Stimulated activated CD8-positive, alpha-beta memory T cell treated with anti-CD3 and anti-CD28 coated beads, Interleukin-15, amount 100 ng/mL, for 48 hours (primary cell): ENCODE results near the gene CNGA2.

Source experiments
- DNase-seq, 2 donors: peaks; one replicate each; pipeline ENCODE4 v3.0.0-alpha.2; 2020; ENCODE audit warnings: low read depth in 2 of 2

The CNGA2 gene

DNA sequence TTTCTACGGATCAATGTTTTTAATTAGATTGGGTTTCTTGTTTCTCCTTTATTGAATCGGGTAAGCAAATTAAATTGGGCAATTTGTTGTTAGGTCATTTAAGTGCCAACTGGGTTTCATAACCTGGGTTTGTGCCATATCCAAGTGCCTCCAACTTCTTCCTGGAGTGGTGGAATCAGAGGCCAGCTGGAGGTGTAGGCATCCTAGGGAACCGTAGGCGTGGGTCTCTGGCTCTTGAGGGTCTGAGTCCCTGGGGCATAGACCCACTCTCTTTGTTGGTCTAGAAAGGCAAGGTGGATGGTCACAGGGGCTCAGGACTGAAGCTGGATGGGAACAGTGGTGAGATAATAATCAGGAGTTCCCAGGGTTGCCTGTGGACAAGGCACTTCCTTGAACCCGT lies 18.3 kb downstream of the CNGA2 start:
- DNase-seq, result no peak

DNA sequence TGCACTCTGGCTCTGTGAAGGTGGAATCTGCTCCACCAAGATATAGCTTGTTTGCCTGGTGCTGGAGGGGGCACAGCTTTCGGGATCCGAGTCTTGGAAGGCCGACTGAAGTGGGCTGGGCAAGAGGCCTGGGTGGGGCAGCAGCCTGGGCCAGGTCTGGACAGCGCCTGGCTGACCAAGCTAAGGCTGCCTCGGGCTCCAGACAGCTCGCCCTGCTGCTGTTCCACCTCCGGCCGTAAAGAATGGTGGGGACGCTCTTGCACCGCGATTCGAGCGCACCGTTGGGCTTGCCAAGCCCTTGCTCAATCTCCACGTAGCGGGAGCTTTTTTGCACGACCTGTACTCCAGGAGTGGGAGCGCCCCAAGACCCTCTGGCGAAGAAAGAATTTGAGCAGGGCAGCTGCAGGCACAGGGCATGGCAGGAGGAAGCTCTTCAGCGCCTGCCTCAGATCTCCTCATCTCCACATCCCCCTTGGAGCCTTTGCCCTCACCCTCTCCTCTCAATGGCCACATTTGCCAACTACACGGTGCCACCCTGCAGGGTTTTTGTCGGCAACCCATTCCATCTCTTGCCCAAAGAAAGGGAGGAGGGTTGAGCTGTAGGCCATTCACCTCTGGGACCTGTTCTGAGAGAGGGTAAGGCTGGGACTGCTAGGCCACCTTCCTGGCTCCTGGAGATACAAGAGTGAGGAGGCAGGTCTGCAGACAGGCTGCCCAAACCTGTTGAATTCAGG lies 18.9 kb downstream of the CNGA2 start:
- no peak for DNase-seq

DNA sequence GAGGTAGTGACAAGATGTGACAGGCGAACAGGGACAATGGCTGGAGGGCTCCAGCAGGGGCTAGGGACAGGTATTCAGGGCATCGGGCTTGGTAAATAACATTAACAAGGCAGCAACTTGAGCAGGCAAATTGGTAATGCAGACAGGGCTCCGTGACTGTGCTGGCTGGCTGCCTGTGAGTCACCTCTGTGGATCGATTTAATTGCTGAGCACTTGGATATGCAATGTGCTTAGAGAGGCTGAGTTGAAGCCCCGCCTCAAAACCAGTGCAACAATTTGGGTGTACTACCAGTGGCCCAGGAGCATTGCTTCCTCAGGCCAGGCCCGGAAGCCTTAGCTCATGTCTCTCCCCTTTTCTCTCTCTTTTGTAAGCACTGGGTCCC lies 19.5 kb downstream of the CNGA2 start:
- no peak for DNase-seq

DNA sequence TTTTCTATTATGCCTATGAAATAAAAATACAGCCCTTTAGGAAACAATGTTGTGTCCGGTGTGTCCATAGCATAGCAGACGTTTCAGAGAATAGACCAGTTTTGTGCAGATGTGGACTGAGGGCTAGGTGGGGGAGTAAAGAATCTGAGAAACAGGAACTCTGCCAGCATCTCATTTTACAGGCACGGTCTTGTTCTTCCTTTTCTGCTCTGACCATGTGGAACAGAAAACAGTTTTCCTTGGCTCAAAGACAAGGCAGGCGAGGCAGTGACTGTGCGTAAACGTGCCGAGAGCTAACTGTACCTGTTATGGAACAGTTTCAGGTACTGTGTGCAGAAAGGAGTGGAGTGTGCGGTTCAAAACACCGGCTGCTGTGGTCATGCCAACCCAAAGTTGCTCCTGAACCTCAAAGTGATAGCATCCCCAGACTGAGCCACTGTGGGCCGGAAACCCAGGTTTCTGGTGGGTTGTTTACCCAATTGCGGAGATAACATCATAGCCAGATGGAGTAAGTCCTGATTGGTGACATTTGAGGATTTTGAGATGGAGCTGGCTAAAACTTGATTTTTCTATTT lies 20.2 kb downstream of the CNGA2 start:
- DNase-seq, result no peak

DNA sequence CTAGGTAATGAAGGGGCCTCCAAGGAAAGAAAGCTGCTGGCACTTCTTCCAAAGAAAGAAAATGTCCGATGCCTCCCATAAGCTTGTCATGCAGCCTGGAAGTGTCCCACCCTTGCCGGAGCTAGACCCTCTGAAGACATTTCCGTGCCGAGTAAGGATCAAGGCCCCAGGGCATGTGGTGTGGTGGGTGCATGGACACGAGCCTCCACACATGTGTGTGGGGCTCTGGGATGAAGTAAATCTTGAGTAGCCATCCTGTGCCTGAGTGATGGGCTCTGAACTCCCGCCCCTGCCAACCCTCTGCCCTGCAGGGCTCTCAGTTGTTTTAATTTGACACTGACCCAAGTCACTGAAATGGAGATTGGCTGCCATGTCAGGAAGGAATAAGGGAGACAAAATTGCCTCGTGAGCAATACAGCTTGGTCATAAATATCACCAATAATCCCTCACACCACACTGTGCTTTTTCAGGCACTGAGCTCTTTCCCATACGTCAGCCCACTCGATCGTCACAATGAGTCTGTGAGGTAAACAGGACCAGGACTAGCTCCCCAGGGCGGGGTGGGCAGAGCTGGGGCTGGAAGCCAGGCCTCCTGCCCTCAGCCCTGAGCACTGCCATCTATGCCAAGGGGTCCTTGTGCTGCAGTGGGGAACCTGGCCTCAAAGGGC lies 24.6 kb downstream of the CNGA2 start:
- DNase-seq, result no peak

DNA sequence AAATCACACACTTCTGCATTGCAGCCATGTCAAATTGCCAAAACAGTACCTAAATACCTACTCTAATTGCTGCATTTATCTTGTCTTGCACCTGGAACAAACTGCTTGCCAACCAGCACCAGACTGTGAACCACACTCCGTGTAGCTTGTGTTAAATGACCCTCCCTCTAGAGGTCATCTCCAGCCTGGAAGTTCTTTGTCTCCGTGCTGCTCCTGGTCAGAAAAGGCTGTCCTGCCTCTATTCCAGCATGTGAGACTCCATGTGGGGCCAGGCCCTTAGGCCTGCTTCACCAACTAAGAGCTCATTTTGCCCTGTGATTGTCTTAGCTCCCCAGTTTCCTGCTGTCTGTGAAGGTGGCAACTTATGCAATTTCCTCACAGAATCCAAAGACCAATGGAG lies 28.3 kb downstream of the CNGA2 start:
- no peak for DNase-seq

DNA sequence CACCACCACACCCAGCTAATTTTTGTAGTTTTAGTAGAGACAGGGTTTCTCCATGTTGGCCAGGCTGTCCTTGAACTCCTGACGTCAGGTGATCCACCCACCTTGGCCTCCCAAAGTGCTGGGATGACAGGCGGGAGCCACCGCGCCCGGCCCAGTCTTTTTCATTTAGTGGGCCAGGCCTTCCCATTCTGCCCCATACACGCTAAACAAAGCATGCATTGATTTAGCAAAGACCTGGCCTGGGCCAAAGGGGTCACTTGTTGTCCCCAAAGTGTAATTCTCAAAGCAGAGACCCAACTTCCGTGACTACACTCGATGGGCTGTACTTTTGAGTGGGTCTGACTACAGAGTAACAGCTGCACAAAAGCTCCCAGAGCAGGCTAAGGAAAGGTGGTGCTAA lies 29.2 kb downstream of the CNGA2 start:
- no peak for DNase-seq

DNA sequence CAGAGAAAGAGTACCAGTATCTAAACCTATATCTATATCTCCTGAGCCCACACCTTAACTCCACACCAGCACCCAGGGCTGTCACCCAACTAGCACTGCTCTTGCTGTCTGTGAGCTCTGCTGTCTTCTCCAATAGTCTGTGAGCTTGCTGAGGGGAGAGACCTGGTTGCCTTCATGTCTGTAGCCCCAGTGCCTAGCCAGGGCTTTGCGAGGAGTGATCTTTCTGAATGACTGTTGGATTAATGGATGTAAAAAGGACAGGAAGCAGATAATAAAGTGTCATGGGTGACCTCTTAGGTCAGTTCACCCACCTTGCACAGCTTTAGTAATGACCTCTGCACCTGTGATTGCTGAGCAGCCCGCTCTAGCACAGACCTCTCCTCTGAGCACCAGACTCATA lies 30.5 kb downstream of the CNGA2 start:
- DNase-seq, result no peak

DNA sequence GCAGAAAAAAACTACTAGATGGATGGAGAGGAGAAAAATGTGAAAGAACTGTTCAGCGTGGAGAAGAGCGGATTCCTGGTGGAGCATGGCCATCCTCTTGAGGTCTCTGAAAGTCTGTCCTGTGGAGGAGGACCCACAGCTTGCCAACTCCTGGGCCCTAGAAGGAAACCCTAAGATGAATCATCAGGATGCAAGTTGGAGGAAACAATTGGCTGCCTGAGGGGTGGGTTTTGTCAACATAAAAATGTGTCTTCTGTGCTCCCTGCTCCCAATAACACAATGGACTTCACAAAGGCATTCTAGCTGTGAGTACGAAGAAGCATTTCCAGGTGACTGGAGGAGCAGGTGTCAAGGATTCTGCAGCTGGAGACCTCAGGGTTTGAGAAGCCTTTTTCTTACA lies 37.2 kb downstream of the CNGA2 start:
- no peak for DNase-seq

DNA sequence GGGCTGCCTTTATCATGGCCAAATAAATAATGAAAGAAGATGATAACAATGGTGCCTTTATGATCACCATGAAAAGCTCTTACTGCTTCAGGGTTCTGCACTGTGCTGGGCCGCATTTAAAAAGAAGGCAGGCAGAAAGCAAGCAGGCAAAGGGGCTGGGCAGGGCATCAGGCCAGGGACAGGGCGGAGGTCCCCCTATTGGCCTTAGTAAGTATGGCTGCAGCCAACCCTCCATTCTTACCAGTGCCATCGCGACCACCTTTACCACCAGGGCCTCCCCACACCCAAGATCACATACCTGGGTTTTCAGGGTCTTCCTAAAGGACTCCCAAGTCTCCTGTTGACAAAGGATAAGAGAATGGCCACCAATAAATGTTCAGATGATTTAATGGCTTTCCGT lies 38.9 kb downstream of the CNGA2 start:
- DNase-seq, result no peak

DNA sequence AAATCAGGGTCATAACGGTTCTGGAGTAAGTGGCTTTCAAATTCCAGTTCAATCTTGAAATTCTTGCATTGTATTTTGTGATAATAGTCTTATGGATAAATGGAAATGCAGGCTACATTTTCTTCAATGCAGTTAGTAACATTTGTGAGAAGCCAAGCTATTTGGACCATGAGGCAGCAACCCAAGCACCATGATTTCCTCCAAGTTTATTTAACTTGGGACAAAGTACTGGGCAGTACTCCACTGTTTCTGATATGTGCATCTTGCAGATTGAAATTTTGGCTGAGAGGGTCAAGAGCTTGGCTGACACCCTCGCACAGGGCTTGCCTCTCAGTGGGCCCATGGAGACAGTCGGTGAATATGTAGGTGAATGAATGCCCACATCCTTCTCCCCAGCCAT lies 39.9 kb downstream of the CNGA2 start:
- DNase-seq, result no peak

DNA sequence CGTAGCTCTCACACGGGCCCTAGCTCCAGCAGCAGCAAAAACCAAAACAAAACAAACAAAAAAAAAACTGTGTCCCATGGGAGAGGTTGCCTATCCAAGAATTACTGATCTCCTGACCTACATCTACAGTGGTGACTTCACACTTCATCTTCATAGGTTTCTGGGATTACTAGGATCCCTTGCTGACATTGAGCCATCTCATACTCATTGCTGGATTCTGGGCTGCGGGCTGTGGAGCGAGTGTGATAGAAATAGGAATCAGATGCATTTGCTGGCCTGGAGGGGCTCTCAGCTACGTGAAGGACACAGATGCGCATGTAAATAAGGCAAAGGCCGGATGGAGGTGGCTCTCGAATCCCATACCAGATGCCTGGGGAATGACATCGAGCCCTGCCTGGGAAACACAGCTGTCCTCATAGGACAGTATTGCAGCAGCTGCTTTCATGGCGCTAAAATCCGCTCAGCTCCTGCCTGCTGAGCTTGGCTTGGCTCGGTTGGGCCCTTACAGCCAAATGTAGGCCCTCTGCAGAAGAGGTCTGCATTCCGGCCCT lies 41.7 kb downstream of the CNGA2 start:
- no peak for DNase-seq

DNA sequence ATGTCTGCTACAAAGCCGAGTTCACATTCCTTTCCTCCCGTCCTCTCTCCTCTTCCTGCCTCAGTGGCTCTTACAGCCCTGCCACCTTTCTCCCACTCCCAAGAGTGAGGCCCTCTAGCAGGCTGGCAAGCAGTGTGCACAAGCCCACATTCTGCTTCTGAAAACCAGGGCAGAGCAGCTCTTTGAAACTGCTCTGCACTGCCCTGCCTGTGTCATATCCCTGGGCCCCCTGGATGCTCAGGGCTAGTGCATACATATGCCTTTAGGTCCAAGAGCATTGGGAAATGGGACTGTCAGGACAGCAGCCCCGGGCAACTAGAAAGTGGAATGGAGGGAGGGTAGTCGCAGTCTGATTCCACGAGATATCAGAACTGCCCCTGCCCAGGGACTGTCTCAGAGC lies 42.4 kb downstream of the CNGA2 start:
- no peak for DNase-seq

DNA sequence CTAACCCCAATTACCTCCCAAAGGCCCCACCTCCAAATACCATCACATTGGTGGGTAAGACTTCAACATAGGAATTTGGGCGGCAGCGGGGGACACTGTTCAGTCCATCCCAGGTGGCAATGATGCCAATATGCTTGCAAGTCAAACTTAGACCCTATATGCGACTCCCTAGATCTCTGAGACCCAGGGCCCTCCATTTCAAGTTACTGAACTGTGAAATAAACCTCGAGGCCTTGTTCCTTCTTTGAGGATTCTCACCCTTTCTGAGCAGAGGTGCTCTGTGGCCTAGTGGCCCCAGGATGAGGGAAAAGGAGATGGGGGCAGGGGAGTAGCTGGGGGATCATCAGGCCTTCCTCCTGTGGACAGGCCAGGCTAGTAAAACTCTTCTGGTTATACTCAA lies 44.7 kb downstream of the CNGA2 start:
- no peak for DNase-seq

DNA sequence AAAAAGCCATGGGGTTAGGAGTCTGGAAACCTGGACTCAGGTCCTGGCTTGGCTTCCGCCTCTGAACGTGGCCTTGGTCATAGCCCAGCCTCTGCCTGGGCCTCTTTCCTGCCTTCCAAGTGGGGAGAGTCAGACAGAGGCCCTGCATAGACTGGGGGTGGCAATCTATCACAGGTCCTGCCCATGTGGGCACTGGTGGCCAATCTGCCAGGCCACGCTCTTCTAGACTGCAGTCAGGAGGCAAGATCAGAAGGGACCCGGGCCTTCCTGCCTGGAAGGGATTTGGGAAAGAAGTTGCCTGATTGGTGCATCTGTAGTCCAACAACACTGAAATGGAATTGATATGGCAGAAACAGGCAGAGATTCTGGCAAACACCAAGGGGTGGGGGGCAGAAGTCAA lies 46.1 kb downstream of the CNGA2 start:
- DNase-seq, result no peak

DNA sequence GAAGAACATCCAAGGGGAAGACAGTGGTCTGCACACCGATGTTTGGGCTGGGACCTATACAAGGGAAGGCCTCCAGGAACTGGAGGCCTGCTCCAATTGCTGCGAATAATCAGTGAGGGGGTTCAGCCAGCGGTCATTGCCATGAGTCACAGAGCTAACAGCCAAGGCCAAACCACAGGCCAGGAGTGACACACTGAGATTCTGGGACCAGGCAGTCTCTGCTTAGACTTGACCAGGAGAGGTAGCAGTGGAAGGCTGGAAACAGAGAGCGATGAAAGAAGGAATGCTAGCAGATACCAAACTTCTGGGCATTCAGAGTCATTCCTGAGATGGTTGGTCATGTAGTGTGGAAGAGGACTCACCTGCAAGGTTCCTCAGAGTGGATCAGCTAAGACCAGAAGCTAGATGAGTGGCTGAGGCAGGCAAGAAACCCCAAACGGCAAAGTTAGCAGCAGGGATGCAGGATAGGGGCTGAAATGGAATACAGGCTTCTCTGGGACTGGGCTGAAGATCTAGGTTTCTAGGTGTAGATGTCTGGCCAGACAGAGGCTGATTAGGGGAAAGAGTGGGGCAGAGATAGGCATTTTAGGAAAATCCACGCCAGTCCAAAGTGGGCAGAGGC lies 54.7 kb downstream of the CNGA2 start:
- DNase-seq, result no peak

DNA sequence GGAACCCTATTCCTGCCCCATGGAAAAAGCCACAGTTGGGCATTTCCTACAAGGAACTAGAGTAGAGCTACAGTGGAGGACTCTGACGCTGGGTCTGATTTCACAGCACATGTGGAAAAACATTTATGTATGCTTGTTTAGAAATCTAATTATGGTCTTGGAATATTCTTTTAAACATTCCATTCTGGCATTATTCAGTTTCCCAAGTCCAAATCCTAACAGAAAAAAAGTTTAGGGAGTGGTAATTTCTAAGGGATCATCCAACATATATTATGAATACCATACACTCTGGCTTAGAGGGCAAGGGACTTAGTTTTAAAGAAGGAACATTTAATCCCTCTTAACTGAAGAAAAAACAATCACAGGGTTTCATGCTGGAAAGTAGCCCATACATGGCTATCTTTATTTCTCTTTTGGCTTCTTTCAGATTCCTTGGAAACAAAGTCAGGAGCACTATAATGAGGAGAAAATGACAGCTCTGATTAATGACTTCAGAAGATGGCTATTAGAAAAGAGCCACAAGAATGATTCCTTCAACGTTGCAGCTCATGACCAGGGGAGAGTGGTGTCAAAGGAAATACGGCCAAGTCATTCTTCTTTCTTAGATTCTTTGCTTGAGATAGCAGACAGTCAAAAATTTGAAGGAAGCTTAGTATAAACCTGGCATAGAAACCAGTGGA lies 56.1 kb downstream of the CNGA2 start:
- no peak for DNase-seq

DNA sequence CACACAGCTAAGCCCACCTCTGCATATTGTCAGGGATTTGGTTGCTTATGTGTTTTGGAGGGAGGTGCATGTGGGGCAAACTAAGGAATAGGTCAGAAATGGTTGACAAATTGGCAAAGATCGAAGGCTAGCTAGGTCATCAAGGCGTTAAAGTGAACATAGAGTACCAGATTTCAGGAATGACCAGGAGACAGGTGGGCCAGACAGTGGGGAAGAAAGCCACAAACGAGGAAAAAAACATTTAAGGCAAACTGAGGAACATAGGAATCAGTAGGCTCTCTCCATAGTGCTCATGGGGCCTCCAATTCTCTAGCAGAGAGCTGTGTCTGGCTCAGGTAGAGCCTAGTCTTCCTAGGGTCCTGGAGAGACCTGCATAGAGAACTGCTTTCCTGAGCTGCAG lies 57.4 kb downstream of the CNGA2 start:
- DNase-seq, result no peak

DNA sequence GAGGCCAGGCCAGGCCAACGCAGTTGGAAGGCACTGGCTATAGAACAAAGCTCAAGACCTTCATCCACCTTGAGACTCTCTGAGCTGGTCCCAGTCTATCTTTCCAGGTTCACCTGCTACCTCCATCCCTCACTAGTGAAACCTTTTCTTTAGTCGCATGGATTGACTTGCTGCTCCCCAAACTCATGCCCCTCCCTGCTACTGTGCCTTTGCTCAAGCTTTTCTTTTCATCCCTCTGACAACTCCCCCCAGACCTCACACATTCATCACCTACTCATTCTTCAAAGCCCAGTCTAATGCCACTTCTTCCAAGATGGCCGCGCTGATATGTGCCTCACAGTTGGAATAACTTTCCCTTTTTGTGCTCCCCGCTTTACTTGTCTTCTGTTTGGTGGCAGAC lies 58.0 kb downstream of the CNGA2 start:
- DNase-seq, result no peak

DNA sequence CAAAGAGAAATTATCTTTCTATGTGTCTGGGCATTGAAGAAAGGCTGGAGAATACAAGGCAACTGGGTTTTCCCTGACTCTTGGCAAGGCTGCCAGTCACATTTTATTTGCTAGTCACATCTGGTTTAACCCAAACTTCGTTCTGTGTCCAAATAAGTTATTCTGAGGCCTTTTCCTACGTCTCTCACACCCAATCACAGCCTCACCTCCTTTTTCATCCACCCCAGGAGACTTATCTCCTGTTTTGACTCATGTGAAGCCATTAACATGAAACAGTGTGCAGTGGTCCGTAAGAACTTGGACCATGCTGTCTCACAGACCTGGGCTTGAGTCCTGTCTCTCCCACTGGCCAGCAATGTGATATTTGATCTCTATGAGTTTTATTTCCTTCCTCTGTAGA lies 59.3 kb downstream of the CNGA2 start:
- DNase-seq, result no peak
